Right atrium auricular region (tissue), 2 donors: ENCODE measurements around the gene SIK2. TPM values are rescaled to one million over a fixed set of nuclear protein-coding genes. Genes with fewer than 3 reads are reported as not detected.

Experiments used
- DNase-seq: peaks from one replicate; pipeline ENCODE4 v3.0.0-alpha.2; 2019; ENCODE audit warnings: low spot score
- H3K27ac ChIP-seq, 2 donors: fragments of 200-600 bp; sonication (generic); 1 replicate in 1 of 2; 2 replicates in 1 of 2; pipeline ENCODE4 v1.5.1; 2016 to 2019
- H3K27me3 ChIP-seq, 2 donors: fragments of 200-600 bp; sonication (generic); one replicate each; pipeline versions ENCODE4 v1.5.1 to v1.6.0; 2017 to 2019
- H3K36me3 ChIP-seq: fragments of 200-600 bp; sonication (generic); one replicate; pipeline ENCODE4 v1.5.1; 2016
- H3K4me1 ChIP-seq, 2 donors: fragments of 200-600 bp; sonication (generic); one replicate each; pipeline versions ENCODE4 v1.5.1 to v1.6.0; 2017 to 2019
- H3K4me3 ChIP-seq, 2 donors: fragments of 200-600 bp; sonication (generic); 1 replicate in 1 of 2; 2 replicates in 1 of 2; pipeline ENCODE4 v1.5.1; 2017 to 2019; ENCODE audit warnings: mild to moderate bottlenecking in 1 of 2, moderate library complexity in 1 of 2
- H3K9me3 ChIP-seq, 2 donors: fragments of 200-600 bp; sonication (generic); one replicate each; pipeline ENCODE4 v1.5.1; 2019
- CTCF ChIP-seq, 2 donors: fragments of 200-600 bp; sonication (generic); IDR thresholded peaks; one replicate each; pipeline ENCODE4 v1.5.1; 2019; ENCODE audit warnings: antibody characterized with exemption in 2 of 2
- total RNA-seq, 2 donors: library from RNA; depleted of rRNA; stranded (reverse); fragments of >200 nt; gene quantifications; one replicate each; pipeline ENCODE4 v1.1.0, GENCODE V29; 2016

The SIK2 gene
- total RNA-seq, 2 donors from 2014 or later, result 23.5 to 28.0 TPM

- Histone ChIP-seq H3K27ac (peak overlapping the region; percentile 37 to 52), H3K4me3 (no peak overlapping the region), H3K27me3 (no peaks in the 10 kb centered on the region), H3K4me1 (peaks cover 0 to 11% of the 10 kb centered on the region in 2 donors), H3K9me3 (no peaks in the 10 kb centered on the region), H3K36me3 (peaks cover 86% of the 10 kb centered on the region)
- no peak for DNase-seq
- no peak for TF ChIP-seq CTCF (IDR thresholded peaks at IDR 0.05)
Observed at GRCh38 chr11:111759778-111760407, 157.6 kb downstream of the SIK2 start.

GRCh38 chr11:111761036-111761435 lies 158.8 kb downstream of the SIK2 start:
- Histone ChIP-seq H3K36me3 (peaks cover 76% of the 10 kb centered on the region), H3K27ac (no peak overlapping the region), H3K9me3 (no peaks in the 10 kb centered on the region), H3K27me3 (no peaks in the 10 kb centered on the region), H3K4me3 (no peak overlapping the region), H3K4me1 (peaks cover 0 to 16% of the 10 kb centered on the region in 2 donors)
- TF ChIP-seq CTCF (IDR thresholded peaks at IDR 0.05), result no peak
- no peak for DNase-seq

DNA sequence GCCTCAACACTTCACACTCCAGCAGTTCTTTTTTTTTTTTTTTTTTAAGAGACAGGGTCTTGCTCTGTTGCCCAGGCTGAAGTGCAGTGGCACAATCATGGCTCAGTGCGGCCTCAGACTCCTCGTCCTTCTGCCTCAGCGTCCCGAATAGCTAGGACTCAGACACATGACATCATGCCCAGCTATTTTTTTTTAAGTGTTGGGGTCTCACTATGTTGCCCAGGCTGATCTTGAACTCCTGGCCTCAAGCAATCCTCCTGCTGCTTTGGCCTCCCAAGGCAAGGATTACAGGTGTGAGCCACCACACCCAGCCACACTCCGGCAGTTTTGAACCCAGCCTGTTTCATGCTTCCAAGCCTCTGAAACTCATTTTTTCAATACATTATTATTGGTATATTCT lies 160.3 kb downstream of the SIK2 start:
- no peaks in the 10 kb centered on the region for H3K27me3 ChIP-seq
- H3K4me3 ChIP-seq, result no peak overlapping the region
- H3K27ac ChIP-seq, result no peak overlapping the region
- no peaks in the 10 kb centered on the region for H3K9me3 ChIP-seq
- no peak for TF ChIP-seq CTCF (IDR thresholded peaks at IDR 0.05)
- peaks cover 64% of the 10 kb centered on the region for H3K36me3 ChIP-seq
- DNase-seq, result no peak
- peaks cover 0 to 25% of the 10 kb centered on the region in 2 donors for H3K4me1 ChIP-seq

- no peaks in the 10 kb centered on the region for H3K27me3 ChIP-seq
- no peaks in the 10 kb centered on the region for H3K9me3 ChIP-seq
- H3K4me1 ChIP-seq, result peaks cover 0 to 25% of the 10 kb centered on the region in 2 donors
- H3K4me3 ChIP-seq, result no peak overlapping the region
- peaks cover 59% of the 10 kb centered on the region for H3K36me3 ChIP-seq
- no peak for TF ChIP-seq CTCF (IDR thresholded peaks at IDR 0.05)
- H3K27ac ChIP-seq, result no peak overlapping the region
- DNase-seq, result no peak
Observed at GRCh38 chr11:111762981-111763643, 160.9 kb downstream of the SIK2 start.

GRCh38 chr11:111764621-111765020 lies 162.4 kb downstream of the SIK2 start:
- Histone ChIP-seq H3K36me3 (peaks cover 47% of the 10 kb centered on the region), H3K4me1 (peaks cover 0 to 25% of the 10 kb centered on the region in 2 donors), H3K9me3 (no peaks in the 10 kb centered on the region), H3K27me3 (no peaks in the 10 kb centered on the region), H3K4me3 (peak overlapping the region in 1 of 2 donors; percentile 84), H3K27ac (no peak overlapping the region)
- TF ChIP-seq CTCF (IDR thresholded peaks at IDR 0.05), result no peak
- DNase-seq, result no peak
